ENCODE data around the gene ZBTB42.

The ZBTB42 gene

GRCh38 chr14:104757681-104758392 lies 43.1 kb upstream of the ZBTB42 start:
- peaks cover 83% of the 10 kb centered on the region for H3K36me3 ChIP-seq (ENCODE audit: control insufficient read depth, insufficient read depth, low read length)
- peaks cover 11% of the 10 kb centered on the region for H3K4me1 ChIP-seq (ENCODE audit: control insufficient read depth, insufficient read depth, low read length, poor library complexity, severe bottlenecking)
- no peak overlapping the region for H3K27ac ChIP-seq (ENCODE audit: low read depth, low read length, severe bottlenecking)
- 95 to 98% methylated on average over 19 of the region's 19 CpGs for WGBS, 2 experiments (ENCODE audit: insufficient coverage in 2 of 2)
- H3K9me3 ChIP-seq (ENCODE audit: control insufficient read depth, low read length), result no peaks in the 10 kb centered on the region
- no peak overlapping the region for H3K4me3 ChIP-seq (ENCODE audit: extremely low read depth, insufficient read depth, low read length, poor library complexity, severe bottlenecking)

DNA sequence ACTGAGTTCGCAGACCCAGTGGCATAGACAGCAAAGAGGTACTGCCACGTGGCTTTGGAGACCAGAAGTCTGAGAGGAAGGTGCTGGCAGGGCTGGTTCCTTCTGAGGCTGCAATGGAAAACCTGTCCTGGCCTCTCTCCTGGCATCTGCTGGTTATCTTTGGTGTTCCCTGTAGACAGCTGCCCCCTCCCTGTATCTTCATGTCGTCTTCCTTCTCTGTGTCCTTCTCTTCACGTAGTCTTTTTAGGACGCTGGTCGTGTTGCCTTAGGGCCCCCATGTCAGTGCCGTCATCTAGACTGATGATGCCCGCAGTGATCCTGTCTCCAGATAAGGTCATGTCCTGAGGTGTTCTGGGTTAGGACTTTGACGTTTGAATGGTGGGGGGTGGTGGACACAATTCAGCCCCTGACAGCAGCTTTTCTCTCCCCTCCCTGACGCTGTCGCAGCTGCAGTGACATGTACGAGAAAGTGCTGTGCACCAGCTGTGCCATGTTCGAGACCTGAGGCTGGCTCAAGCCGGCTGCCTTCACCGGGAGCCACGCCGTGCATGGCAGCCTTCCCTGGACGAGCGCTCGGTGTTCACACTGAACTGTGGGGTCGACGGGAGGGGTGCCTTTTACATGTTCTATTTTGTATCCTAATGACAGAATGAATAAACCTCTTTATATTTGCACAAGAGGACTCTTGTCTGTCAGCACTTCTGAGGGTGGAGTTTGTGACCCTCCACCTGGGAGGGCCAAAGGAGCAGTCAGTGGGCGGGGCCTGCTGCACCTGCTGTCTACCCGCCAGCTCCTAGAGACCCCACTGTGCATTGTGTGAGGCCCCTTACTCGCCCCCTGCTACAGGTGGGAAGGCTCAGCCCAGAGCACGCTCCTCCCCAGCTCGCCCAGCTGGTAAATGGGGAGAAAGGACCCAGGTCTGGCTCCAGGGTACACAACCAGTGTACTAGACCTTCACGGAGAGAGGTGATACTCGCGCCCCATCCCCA lies 41.6 kb upstream of the ZBTB42 start:
- H3K4me1 ChIP-seq (ENCODE audit: control insufficient read depth, insufficient read depth, low read length, poor library complexity, severe bottlenecking), result peaks cover 5% of the 10 kb centered on the region
- no peaks in the 10 kb centered on the region for H3K9me3 ChIP-seq (ENCODE audit: control insufficient read depth, low read length)
- no peak overlapping the region for H3K27ac ChIP-seq (ENCODE audit: low read depth, low read length, severe bottlenecking)
- peaks cover 87% of the 10 kb centered on the region for H3K36me3 ChIP-seq (ENCODE audit: control insufficient read depth, insufficient read depth, low read length)
- WGBS, 2 experiments (ENCODE audit: insufficient coverage in 2 of 2), result 95 to 96% methylated on average over 23 of the region's 30 CpGs
- no peak overlapping the region for H3K4me3 ChIP-seq (ENCODE audit: extremely low read depth, insufficient read depth, low read length, poor library complexity, severe bottlenecking)

DNA sequence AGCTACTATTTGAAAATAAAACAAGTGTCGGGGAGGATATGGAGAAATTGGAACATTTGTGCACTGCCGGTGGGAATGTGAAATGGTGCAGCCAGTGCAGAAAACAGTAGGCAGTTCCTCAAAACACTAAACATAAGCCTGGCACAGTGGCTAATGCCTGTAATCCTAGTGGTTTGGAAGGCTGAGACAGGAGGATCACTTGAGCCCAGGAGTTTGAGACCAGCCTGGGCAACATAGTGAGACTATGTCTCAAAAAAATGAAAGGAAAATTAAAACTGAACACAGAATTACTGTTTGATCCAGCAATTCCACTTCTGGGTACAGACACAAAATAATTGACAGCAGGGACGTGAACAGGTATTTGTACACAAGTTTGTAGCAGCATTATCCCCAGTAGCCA lies 35.4 kb upstream of the ZBTB42 start:
- no peak overlapping the region for H3K27ac ChIP-seq (ENCODE audit: low read depth, low read length, severe bottlenecking)
- WGBS, 2 experiments (ENCODE audit: insufficient coverage in 2 of 2), result 80 to 92% methylated on average over 1 to 2 of the region's 3 CpGs
- peaks cover 15% of the 10 kb centered on the region for H3K4me1 ChIP-seq (ENCODE audit: control insufficient read depth, insufficient read depth, low read length, poor library complexity, severe bottlenecking)
- H3K36me3 ChIP-seq (ENCODE audit: control insufficient read depth, insufficient read depth, low read length), result peaks cover 34% of the 10 kb centered on the region
- H3K4me3 ChIP-seq (ENCODE audit: extremely low read depth, insufficient read depth, low read length, poor library complexity, severe bottlenecking), result no peak overlapping the region
- H3K9me3 ChIP-seq (ENCODE audit: control insufficient read depth, low read length), result no peaks in the 10 kb centered on the region

DNA sequence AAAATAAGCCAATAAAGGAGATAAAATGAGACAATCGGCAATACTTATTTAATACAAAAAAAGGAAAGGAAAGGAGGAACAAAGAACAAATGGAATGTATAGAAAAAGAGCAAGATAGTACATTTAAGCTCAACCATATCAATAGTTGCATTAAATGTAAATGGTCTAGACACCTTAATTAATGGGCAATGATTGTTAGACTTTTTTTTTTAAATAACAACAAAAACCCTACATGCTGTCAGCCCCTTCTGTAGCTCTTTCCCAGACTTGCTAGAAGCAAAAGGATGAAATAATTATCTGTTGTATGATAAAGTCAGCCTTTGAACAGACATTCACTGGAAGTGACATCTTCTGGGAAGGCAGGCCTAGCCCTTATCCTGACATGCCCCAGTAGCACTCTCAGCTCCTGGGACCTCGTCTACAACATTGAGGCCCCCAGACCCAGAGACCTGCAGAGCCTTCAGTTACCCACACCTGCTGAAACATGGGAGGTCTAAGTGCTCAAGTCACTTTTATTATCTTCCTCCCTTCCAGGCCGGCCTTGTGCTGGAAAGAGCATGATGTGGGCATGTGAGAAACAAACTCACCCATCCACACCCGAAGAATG lies 34.5 kb upstream of the ZBTB42 start:
- Histone ChIP-seq H3K9me3 (ENCODE audit: control insufficient read depth, low read length) (no peaks in the 10 kb centered on the region), H3K4me1 (ENCODE audit: control insufficient read depth, insufficient read depth, low read length, poor library complexity, severe bottlenecking) (peaks cover 15% of the 10 kb centered on the region), H3K36me3 (ENCODE audit: control insufficient read depth, insufficient read depth, low read length) (peaks cover 34% of the 10 kb centered on the region), H3K27ac (ENCODE audit: low read depth, low read length, severe bottlenecking) (no peak overlapping the region), H3K4me3 (ENCODE audit: extremely low read depth, insufficient read depth, low read length, poor library complexity, severe bottlenecking) (no peak overlapping the region)
- WGBS, 2 experiments (ENCODE audit: insufficient coverage in 2 of 2), result 88 to 100% methylated on average over 1 of the region's 4 CpGs

- Histone ChIP-seq H3K4me1 (ENCODE audit: control insufficient read depth, insufficient read depth, low read length, poor library complexity, severe bottlenecking) (peaks cover 15% of the 10 kb centered on the region), H3K9me3 (ENCODE audit: control insufficient read depth, low read length) (no peaks in the 10 kb centered on the region), H3K36me3 (ENCODE audit: control insufficient read depth, insufficient read depth, low read length) (peaks cover 34% of the 10 kb centered on the region), H3K27ac (ENCODE audit: low read depth, low read length, severe bottlenecking) (no peak overlapping the region), H3K4me3 (ENCODE audit: extremely low read depth, insufficient read depth, low read length, poor library complexity, severe bottlenecking) (no peak overlapping the region)
- 93 to 95% methylated on average over 11 to 12 of the region's 15 CpGs for WGBS, 2 experiments (ENCODE audit: insufficient coverage in 2 of 2)
These were observed 33.9 kb upstream of the ZBTB42 start for GRCh38 chr14:104766863-104767633.

GRCh38 chr14:104767634-104767918 lies 33.3 kb upstream of the ZBTB42 start:
- no peak overlapping the region for H3K4me3 ChIP-seq (ENCODE audit: extremely low read depth, insufficient read depth, low read length, poor library complexity, severe bottlenecking)
- WGBS, 2 experiments (ENCODE audit: insufficient coverage in 2 of 2), result 87 to 91% methylated on average over 4 to 5 of the region's 5 CpGs
- peaks cover 35% of the 10 kb centered on the region for H3K36me3 ChIP-seq (ENCODE audit: control insufficient read depth, insufficient read depth, low read length)
- no peak overlapping the region for H3K27ac ChIP-seq (ENCODE audit: low read depth, low read length, severe bottlenecking)
- no peaks in the 10 kb centered on the region for H3K9me3 ChIP-seq (ENCODE audit: control insufficient read depth, low read length)
- H3K4me1 ChIP-seq (ENCODE audit: control insufficient read depth, insufficient read depth, low read length, poor library complexity, severe bottlenecking), result peaks cover 15% of the 10 kb centered on the region

GRCh38 chr14:104768437-104769323 lies 32.2 kb upstream of the ZBTB42 start:
- H3K4me3 ChIP-seq (ENCODE audit: extremely low read depth, insufficient read depth, low read length, poor library complexity, severe bottlenecking), result no peak overlapping the region
- H3K27ac ChIP-seq (ENCODE audit: low read depth, low read length, severe bottlenecking), result peak overlapping the region; percentile 16
- H3K4me1 ChIP-seq (ENCODE audit: control insufficient read depth, insufficient read depth, low read length, poor library complexity, severe bottlenecking), result peaks cover 15% of the 10 kb centered on the region
- no peaks in the 10 kb centered on the region for H3K9me3 ChIP-seq (ENCODE audit: control insufficient read depth, low read length)
- peaks cover 39% of the 10 kb centered on the region for H3K36me3 ChIP-seq (ENCODE audit: control insufficient read depth, insufficient read depth, low read length)
- WGBS, 2 experiments (ENCODE audit: insufficient coverage in 2 of 2), result 11 to 24% methylated on average over 14 to 17 of the region's 25 CpGs

DNA sequence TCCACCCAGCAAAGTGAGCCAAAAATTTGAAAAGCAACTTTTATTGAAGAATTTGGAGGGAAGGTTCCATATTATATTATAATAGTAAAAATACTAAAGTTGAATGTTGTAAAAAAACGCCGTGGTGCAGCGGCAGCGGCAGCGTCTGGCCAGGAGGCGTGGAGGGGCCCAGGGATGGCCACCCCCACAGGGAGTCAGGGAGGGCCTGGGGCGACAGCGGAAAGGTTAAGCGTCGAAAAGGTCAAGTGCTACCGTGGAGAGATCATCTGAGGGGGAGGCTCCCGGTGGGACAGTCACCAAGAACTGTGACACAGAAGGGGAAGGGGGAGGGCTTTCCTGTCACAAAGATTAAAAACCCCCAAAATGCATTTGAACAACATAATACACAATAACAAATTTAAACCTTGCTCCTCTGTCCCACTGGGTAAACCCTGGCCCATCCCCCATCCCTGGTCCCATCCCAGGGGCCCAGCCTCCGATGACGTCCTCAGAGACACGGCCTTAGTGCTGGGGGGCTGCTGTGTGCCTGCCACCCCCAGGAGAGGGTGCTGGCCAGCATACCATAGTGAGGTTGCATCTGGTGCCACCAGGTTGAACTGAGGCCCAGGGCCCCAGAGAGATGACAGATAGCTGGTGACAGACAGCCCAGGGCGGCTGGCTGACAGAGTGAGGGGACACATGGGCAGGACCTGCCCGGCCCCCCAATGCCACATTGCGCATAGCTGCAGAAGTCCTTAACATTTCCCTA lies 31.4 kb upstream of the ZBTB42 start:
- H3K4me3 ChIP-seq (ENCODE audit: extremely low read depth, insufficient read depth, low read length, poor library complexity, severe bottlenecking), result no peak overlapping the region
- 86 to 90% methylated on average over 14 to 17 of the region's 18 CpGs for WGBS, 2 experiments (ENCODE audit: insufficient coverage in 2 of 2)

GRCh38 chr14:104770072-104770579 lies 30.8 kb upstream of the ZBTB42 start:
- WGBS, 2 experiments (ENCODE audit: insufficient coverage in 2 of 2), result 94% methylated on average over 16 to 20 of the region's 24 CpGs
- no peaks in the 10 kb centered on the region for H3K9me3 ChIP-seq (ENCODE audit: control insufficient read depth, low read length)
- H3K4me1 ChIP-seq (ENCODE audit: control insufficient read depth, insufficient read depth, low read length, poor library complexity, severe bottlenecking), result peaks cover 15% of the 10 kb centered on the region
- H3K36me3 ChIP-seq (ENCODE audit: control insufficient read depth, insufficient read depth, low read length), result peaks cover 49% of the 10 kb centered on the region
- no peak overlapping the region for H3K27ac ChIP-seq (ENCODE audit: low read depth, low read length, severe bottlenecking)
- no peak overlapping the region for H3K4me3 ChIP-seq (ENCODE audit: extremely low read depth, insufficient read depth, low read length, poor library complexity, severe bottlenecking)

More for the DNA sequence above, 31.4 kb upstream of the ZBTB42 start:
- no peak overlapping the region for H3K27ac ChIP-seq (ENCODE audit: low read depth, low read length, severe bottlenecking)
- H3K4me1 ChIP-seq (ENCODE audit: control insufficient read depth, insufficient read depth, low read length, poor library complexity, severe bottlenecking), result peaks cover 15% of the 10 kb centered on the region
- no peaks in the 10 kb centered on the region for H3K9me3 ChIP-seq (ENCODE audit: control insufficient read depth, low read length)
- H3K36me3 ChIP-seq (ENCODE audit: control insufficient read depth, insufficient read depth, low read length), result peaks cover 43% of the 10 kb centered on the region

Data from mesodermal cell (in vitro differentiated cells).